Measurements from ENCODE around the gene JAK1. TPM values are rescaled to one million over a fixed set of nuclear protein-coding genes. Genes with fewer than 3 reads are reported as not detected.

Gene JAK1
- total RNA-seq, 1 experiment from 2014 or later: 130 TPM

DNA sequence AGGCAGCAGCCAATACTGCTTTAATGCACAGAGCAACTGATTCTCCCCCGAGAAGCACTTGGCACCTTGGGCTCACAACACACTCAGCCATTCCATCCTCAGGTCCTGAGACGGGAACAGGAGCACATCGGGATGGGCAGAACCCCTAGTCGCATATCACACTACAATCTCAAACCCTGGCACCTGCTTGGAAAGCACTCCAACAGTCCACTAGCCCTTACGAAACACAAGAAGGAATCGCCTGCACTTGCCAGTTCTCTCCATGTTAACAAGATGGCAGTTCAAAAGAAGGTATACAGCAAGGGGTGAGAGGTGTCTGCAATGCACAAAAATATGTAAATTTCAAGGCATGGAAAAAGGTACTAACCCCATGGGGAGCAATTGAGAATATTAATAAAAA, 21.4 kb downstream of the JAK1 start:
- Mint-ChIP-seq H3K4me3 (ENCODE audit: low read depth, unreplicated experiment) (no peak overlapping the region), H3K27me3 (ENCODE audit: unreplicated experiment) (no peaks in the 10 kb centered on the region), H3K9me3 (ENCODE audit: low read depth, unreplicated experiment) (no peaks in the 10 kb centered on the region), H3K27ac (ENCODE audit: unreplicated experiment) (no peak overlapping the region), H3K4me1 (ENCODE audit: low read depth, unreplicated experiment) (peaks cover 30% of the 10 kb centered on the region), H3K36me3 (ENCODE audit: insufficient read depth, unreplicated experiment) (no peaks in the 10 kb centered on the region)
- intact Hi-C loops (cut with micrococcal nuclease; ENCODE audit: unreplicated experiment): loop anchor here (5.0 kb wide), 1 partner anchor 48 kb away; no protein-coding TSS in a partner anchor
- BruUV-seq (replicated peaks): no TSS peak
- no peak for DNase-seq
- TF ChIP-seq, protein P1, sequence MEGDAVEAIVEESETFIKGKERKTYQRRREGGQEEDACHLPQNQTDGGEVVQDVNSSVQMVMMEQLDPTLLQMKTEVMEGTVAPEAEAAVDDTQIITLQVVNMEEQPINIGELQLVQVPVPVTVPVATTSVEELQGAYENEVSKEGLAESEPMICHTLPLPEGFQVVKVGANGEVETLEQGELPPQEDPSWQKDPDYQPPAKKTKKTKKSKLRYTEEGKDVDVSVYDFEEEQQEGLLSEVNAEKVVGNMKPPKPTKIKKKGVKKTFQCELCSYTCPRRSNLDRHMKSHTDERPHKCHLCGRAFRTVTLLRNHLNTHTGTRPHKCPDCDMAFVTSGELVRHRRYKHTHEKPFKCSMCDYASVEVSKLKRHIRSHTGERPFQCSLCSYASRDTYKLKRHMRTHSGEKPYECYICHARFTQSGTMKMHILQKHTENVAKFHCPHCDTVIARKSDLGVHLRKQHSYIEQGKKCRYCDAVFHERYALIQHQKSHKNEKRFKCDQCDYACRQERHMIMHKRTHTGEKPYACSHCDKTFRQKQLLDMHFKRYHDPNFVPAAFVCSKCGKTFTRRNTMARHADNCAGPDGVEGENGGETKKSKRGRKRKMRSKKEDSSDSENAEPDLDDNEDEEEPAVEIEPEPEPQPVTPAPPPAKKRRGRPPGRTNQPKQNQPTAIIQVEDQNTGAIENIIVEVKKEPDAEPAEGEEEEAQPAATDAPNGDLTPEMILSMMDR (IDR thresholded peaks at IDR 0.05; ENCODE audit: unreplicated experiment): no peak
- CTCF ChIA-PET: no interaction called here

- intact Hi-C loops (cut with micrococcal nuclease; ENCODE audit: unreplicated experiment): no loop called here
- BruUV-seq (replicated peaks): no TSS peak
- H3K4me1 Mint-ChIP-seq (ENCODE audit: low read depth, unreplicated experiment): peaks cover 22% of the 10 kb centered on the region
- no peak for DNase-seq
- peaks cover 5% of the 10 kb centered on the region for H3K36me3 Mint-ChIP-seq (ENCODE audit: insufficient read depth, unreplicated experiment)
- CTCF ChIA-PET: no interaction called here
- no peak overlapping the region for H3K27ac Mint-ChIP-seq (ENCODE audit: unreplicated experiment)
- TF ChIP-seq, protein P1 (IDR thresholded peaks at IDR 0.05; ENCODE audit: unreplicated experiment): no peak
- H3K4me3 Mint-ChIP-seq (ENCODE audit: low read depth, unreplicated experiment): no peak overlapping the region
- no peaks in the 10 kb centered on the region for H3K9me3 Mint-ChIP-seq (ENCODE audit: low read depth, unreplicated experiment)
- H3K27me3 Mint-ChIP-seq (ENCODE audit: unreplicated experiment): no peaks in the 10 kb centered on the region
These were observed 23.7 kb downstream of the JAK1 start for GRCh38 chr1:64942675-64943074.

- no peak overlapping the region for H3K4me3 Mint-ChIP-seq (ENCODE audit: low read depth, unreplicated experiment)
- H3K9me3 Mint-ChIP-seq (ENCODE audit: low read depth, unreplicated experiment): no peaks in the 10 kb centered on the region
- peaks cover 17% of the 10 kb centered on the region for H3K4me1 Mint-ChIP-seq (ENCODE audit: low read depth, unreplicated experiment)
- no TSS peak for BruUV-seq (replicated peaks)
- H3K36me3 Mint-ChIP-seq (ENCODE audit: insufficient read depth, unreplicated experiment): peaks cover 5% of the 10 kb centered on the region
- H3K27me3 Mint-ChIP-seq (ENCODE audit: unreplicated experiment): no peaks in the 10 kb centered on the region
- intact Hi-C loops (cut with micrococcal nuclease; ENCODE audit: unreplicated experiment): no loop called here
- TF ChIP-seq, protein P1 (IDR thresholded peaks at IDR 0.05; ENCODE audit: unreplicated experiment): no peak
- no peak overlapping the region for H3K27ac Mint-ChIP-seq (ENCODE audit: unreplicated experiment)
- CTCF ChIA-PET: no interaction called here
- no peak for DNase-seq
These were observed 24.2 kb downstream of the JAK1 start for GRCh38 chr1:64942118-64942517.

- CTCF ChIA-PET: no interaction called here
- peaks cover 11% of the 10 kb centered on the region for H3K4me1 Mint-ChIP-seq (ENCODE audit: low read depth, unreplicated experiment)
- DNase-seq: no peak
- no peak overlapping the region for H3K27ac Mint-ChIP-seq (ENCODE audit: unreplicated experiment)
- intact Hi-C loops (cut with micrococcal nuclease; ENCODE audit: unreplicated experiment): no loop called here
- no TSS peak for BruUV-seq (replicated peaks)
- H3K4me3 Mint-ChIP-seq (ENCODE audit: low read depth, unreplicated experiment): no peak overlapping the region
- TF ChIP-seq, protein P1 (IDR thresholded peaks at IDR 0.05; ENCODE audit: unreplicated experiment): no peak
- H3K27me3 Mint-ChIP-seq (ENCODE audit: unreplicated experiment): no peaks in the 10 kb centered on the region
- H3K9me3 Mint-ChIP-seq (ENCODE audit: low read depth, unreplicated experiment): no peaks in the 10 kb centered on the region
- peaks cover 5% of the 10 kb centered on the region for H3K36me3 Mint-ChIP-seq (ENCODE audit: insufficient read depth, unreplicated experiment)
These were observed 24.8 kb downstream of the JAK1 start for GRCh38 chr1:64941461-64942117.
